Sigmoid colon (tissue), 7 donors: Measurements from ENCODE around the gene SCT. TPM values are rescaled to one million over a fixed set of nuclear protein-coding genes. Genes with fewer than 3 reads are reported as not detected.

Source experiments
- DNase-seq: peaks from one replicate; pipeline ENCODE4 v3.0.0-alpha.2; 2019
- H3K27ac ChIP-seq, 4 donors: fragments of 200-600 bp; sonication (generic); one replicate each; pipeline ENCODE4 v1.5.1; 2016 to 2019; ENCODE audit warnings: mild to moderate bottlenecking in 1 of 4
- H3K27me3 ChIP-seq, 3 donors: fragments of 200-600 bp; sonication (generic); one replicate each; pipeline ENCODE4 v1.5.1; 2019; ENCODE audit warnings: mild to moderate bottlenecking in 1 of 3
- H3K36me3 ChIP-seq, 4 donors: fragments of 200-600 bp; sonication (generic); one replicate each; pipeline ENCODE4 v1.5.1; 2016 to 2019
- H3K4me1 ChIP-seq, 4 donors: fragments of 200-600 bp; sonication (generic); one replicate each; pipeline ENCODE4 v1.5.1; 2017 to 2019
- H3K4me3 ChIP-seq, 4 donors: fragments of 200-600 bp; sonication (generic); one replicate each; pipeline ENCODE4 v1.5.1; 2017 to 2019; ENCODE audit warnings: mild to moderate bottlenecking in 2 of 4, moderate library complexity in 1 of 4
- H3K9me3 ChIP-seq, 4 donors: fragments of 200-600 bp in 3 of 4; sonication (generic) in 3 of 4; one replicate each; pipeline versions ENCODE4 v1.5.1 to v1.6.1; 2013 to 2019
- EP300 ChIP-seq, 4 donors: sonication (generic); formaldehyde crosslinking; IDR thresholded peaks; one replicate each; pipeline ENCODE4 v1.6.1; 2017; ENCODE audit warnings: antibody characterized with exemption in 4 of 4
- POLR2A ChIP-seq, 2 donors: fragments of 450-650 bp; IDR thresholded peaks; one replicate each; pipeline ENCODE4 v1.6.1; 2016; ENCODE audit warnings: antibody characterized with exemption in 2 of 2, mild to moderate bottlenecking in 2 of 2, moderate library complexity in 2 of 2
- POLR2AphosphoS5 ChIP-seq, 4 donors: sonication (generic); formaldehyde crosslinking; IDR thresholded peaks; one replicate each; pipeline ENCODE4 v1.6.1; 2017; ENCODE audit warnings: antibody characterized with exemption in 4 of 4
- WGBS, 2 donors: extraction: QIAGEN DNeasy Blood & Tissue Kit; methylation state at CpG; one replicate each; pipeline ENCODE4 v1.1.7; 2013; 5-methylcytosine and 5-hydroxymethylcytosine counted together
- intact Hi-C: fragments of 100-400 bp; cut with DNase I; formaldehyde crosslinking; loops from one replicate; pipeline ENCODE4 v1.15.1; 2023
- polyA plus RNA-seq, 3 donors: library from polyadenylated mRNA; stranded (reverse); fragments of 200-250 nt; gene quantifications; one replicate each; pipeline ENCODE4 v1.2.3, GENCODE V29; 2013
- total RNA-seq, 4 donors: library from RNA; depleted of rRNA; stranded (reverse); fragments of >200 nt; gene quantifications; one replicate each; pipeline ENCODE4 v1.1.0, GENCODE V29; 2016
- TF ChIP-seq, protein P1 (sequence below), 4 experiments: fragments of 450-650 bp in 3 of 4; fragments of 200-600 bp in 1 of 4; IDR thresholded peaks; one replicate each; pipeline ENCODE4 v1.5.1; 2016 to 2019; ENCODE audit warnings: antibody characterized with exemption in 4 of 4, mild to moderate bottlenecking in 3 of 4, moderate library complexity in 2 of 4
- donor health status: healthy with polysubstance abuse.
- donor health status: Bipolar disorder and iron deficiency.
- donor health status: healthy.

The SCT gene
- total and polyA plus RNA-seq, 7 donors, result 1.1 TPM; not detected in 6

DNA sequence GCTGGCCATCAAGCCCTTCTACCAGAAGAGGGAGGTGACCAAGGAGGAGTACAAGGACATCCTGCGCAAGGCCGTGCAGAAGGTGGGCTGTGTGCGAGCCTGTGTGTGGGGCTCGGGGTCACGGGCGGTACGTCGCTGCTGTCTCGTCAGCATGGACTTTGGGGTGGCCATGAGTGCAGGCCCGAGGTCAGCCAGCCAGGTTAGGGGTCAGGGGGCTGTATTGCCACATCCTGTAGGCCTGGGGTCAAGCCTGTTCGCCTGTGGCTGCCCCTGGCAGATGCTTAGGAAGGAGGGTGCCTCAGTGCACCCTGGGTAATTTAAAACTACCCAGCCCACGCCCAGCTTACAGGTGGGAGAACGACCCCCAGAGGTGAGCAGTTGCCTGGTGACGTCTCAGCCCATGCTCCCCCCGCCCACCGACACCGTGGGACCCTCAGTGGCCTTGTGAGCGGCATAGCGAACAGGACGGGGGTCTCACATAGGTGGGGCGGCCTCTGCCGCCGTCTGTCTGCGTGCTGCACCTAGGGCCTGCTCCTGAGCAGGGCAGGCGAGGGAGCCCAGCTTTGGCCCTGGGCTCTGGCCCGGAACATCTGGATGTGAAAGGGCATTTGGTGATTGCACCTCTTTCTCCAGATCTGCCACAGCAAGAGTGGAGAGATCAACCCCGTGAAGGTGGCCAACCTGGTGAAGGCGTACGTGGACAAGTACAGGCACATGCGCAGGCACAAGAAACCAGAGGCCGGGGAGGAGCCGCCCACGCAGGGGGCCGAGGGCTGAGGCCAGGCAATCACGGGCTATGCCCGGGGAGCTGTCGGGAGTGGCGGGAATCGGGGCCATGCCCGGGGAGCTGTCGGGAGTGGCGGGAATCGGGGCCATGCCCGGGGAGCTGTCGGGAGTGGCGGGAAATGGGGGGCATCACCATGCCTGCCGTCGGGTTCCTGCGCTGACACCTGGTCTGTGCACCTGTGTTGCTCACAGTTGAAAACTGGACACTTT is 15.7 kb downstream of the SCT start:
- H3K9me3 ChIP-seq, result no peaks in the 10 kb centered on the region
- peaks cover 0 to 29% (median 23%) of the 10 kb centered on the region in 4 donors for H3K4me1 ChIP-seq
- H3K4me3 ChIP-seq, result no peak overlapping the region
- no peaks in the 10 kb centered on the region for H3K27me3 ChIP-seq
- peaks cover 32 to 78% (median 64%) of the 10 kb centered on the region in 4 donors for H3K36me3 ChIP-seq
- TF ChIP-seq, protein P1, sequence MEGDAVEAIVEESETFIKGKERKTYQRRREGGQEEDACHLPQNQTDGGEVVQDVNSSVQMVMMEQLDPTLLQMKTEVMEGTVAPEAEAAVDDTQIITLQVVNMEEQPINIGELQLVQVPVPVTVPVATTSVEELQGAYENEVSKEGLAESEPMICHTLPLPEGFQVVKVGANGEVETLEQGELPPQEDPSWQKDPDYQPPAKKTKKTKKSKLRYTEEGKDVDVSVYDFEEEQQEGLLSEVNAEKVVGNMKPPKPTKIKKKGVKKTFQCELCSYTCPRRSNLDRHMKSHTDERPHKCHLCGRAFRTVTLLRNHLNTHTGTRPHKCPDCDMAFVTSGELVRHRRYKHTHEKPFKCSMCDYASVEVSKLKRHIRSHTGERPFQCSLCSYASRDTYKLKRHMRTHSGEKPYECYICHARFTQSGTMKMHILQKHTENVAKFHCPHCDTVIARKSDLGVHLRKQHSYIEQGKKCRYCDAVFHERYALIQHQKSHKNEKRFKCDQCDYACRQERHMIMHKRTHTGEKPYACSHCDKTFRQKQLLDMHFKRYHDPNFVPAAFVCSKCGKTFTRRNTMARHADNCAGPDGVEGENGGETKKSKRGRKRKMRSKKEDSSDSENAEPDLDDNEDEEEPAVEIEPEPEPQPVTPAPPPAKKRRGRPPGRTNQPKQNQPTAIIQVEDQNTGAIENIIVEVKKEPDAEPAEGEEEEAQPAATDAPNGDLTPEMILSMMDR (IDR thresholded peaks at IDR 0.05), result no peak
- TF ChIP-seq POLR2A (IDR thresholded peaks at IDR 0.05) (no peak), POLR2AphosphoS5 (IDR thresholded peaks at IDR 0.05) (no peak), EP300 (IDR thresholded peaks at IDR 0.05) (no peak)
- WGBS, 2 donors, result 74 to 84% methylated on average over 49 of the region's 49 CpGs
- intact Hi-C loops, result no loop called here
- DNase-seq, result no peak
- H3K27ac ChIP-seq, result no peak overlapping the region

DNA sequence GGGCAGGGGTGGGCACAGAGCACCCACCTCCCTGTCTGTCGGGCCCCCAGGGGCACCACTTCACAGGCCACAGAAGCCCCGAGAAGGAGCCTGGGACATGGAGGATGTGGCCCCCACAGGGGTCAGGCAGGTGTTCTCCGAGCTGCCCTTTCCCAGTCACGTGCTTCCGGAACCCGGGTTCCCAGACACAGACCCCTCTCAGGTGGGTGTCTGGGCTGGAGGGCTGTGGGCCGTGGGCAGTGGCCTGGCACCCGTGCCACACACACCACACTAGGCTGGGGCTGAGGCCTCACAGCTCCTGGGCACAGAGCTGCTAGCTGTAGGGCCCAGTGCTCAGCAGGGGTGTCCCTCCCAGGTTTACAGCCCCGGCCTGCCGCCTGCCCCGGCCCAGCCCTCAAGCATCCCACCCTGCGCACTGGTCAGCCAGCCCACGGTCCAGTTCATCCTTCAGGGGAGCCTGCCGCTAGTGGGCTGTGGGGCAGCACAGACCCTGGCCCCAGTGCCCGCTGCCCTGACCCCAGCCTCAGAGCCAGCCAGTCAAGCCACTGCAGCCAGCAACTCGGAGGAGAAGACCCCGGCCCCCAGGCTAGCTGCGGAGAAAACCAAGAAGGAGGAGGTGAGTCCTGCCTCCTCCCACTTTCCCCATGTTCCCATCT is 16.7 kb downstream of the SCT start:
- no peak overlapping the region for H3K4me3 ChIP-seq
- no peak for DNase-seq
- no peak overlapping the region for H3K27ac ChIP-seq
- no peaks in the 10 kb centered on the region for H3K9me3 ChIP-seq
- TF ChIP-seq, protein P1 (IDR thresholded peaks at IDR 0.05), result no peak
- no peak for TF ChIP-seq POLR2A (IDR thresholded peaks at IDR 0.05)
- no peak for TF ChIP-seq POLR2AphosphoS5 (IDR thresholded peaks at IDR 0.05)
- no peak for TF ChIP-seq EP300 (IDR thresholded peaks at IDR 0.05)
- H3K4me1 ChIP-seq, result peaks cover 0 to 31% (median 20%) of the 10 kb centered on the region in 4 donors
- intact Hi-C loops, result no loop called here
- 96% methylated on average over 18 of the region's 18 CpGs for WGBS, 2 donors
- no peaks in the 10 kb centered on the region for H3K27me3 ChIP-seq
- peaks cover 32 to 88% (median 75%) of the 10 kb centered on the region in 4 donors for H3K36me3 ChIP-seq

DNA sequence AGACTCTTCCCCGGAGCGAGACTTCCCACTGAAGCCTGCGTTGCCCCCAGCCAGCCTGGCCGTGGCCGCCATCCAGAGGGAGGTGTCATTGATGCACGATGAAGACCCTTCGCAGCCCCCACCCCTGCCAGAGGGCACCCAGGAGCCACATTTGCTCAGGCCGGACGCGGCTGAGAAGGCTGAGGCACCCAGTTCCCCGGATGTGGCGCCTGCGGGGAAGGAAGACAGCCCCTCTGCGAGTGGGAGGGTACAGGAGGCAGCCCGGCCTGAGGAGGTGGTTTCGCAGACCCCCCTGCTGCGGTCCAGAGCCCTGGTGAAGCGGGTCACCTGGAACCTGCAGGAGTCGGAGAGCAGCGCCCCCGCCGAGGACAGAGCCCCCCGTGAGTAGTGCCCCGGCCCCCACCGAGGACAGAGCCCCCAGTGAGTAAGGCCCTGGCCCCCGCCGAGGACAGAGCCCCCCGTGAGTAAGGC is 17.6 kb downstream of the SCT start:
- Histone ChIP-seq H3K4me1 (peaks cover 0 to 22% (median 12%) of the 10 kb centered on the region in 4 donors), H3K27me3 (no peaks in the 10 kb centered on the region), H3K27ac (no peak overlapping the region), H3K9me3 (no peaks in the 10 kb centered on the region), H3K4me3 (no peak overlapping the region), H3K36me3 (peaks cover 32 to 97% (median 83%) of the 10 kb centered on the region in 4 donors)
- TF ChIP-seq, protein P1 (IDR thresholded peaks at IDR 0.05), result no peak
- TF ChIP-seq POLR2A (IDR thresholded peaks at IDR 0.05) (no peak), EP300 (IDR thresholded peaks at IDR 0.05) (no peak), POLR2AphosphoS5 (IDR thresholded peaks at IDR 0.05) (no peak)
- intact Hi-C loops, result no loop called here
- WGBS, 2 donors, result 94% methylated on average over 28 of the region's 28 CpGs
- DNase-seq, result no peak

DNA sequence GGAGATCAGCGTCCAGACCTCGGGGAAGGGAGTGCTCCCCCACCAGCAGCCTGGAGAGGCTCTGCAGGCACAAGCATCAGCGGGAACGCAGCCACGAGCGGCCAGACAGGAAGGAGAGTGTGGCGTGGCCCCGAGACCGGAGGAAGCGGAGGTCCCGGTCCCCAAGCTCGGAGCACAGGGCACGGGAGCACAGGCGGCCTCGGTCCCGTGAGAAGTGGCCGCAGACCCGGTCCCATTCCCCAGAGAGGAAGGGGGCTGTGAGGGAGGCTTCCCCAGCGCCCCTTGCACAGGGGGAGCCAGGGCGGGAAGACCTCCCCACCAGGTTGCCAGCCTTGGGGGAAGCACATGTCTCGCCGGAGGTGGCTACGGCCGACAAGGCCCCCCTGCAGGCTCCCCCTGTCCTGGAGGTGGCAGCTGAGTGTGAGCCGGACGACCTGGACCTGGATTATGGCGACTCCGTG is 18.2 kb downstream of the SCT start:
- H3K9me3 ChIP-seq, result no peaks in the 10 kb centered on the region
- peaks cover 0 to 16% (median 6%) of the 10 kb centered on the region in 4 donors for H3K4me1 ChIP-seq
- no peak overlapping the region for H3K27ac ChIP-seq
- no peak for DNase-seq
- WGBS, 2 donors, result 89 to 93% methylated on average over 28 of the region's 28 CpGs
- TF ChIP-seq POLR2A (IDR thresholded peaks at IDR 0.05) (no peak), EP300 (IDR thresholded peaks at IDR 0.05) (no peak), POLR2AphosphoS5 (IDR thresholded peaks at IDR 0.05) (no peak)
- TF ChIP-seq, protein P1 (IDR thresholded peaks at IDR 0.05), result no peak
- H3K36me3 ChIP-seq, result peaks cover 32 to 98% (median 88%) of the 10 kb centered on the region in 4 donors
- no peaks in the 10 kb centered on the region for H3K27me3 ChIP-seq
- intact Hi-C loops, result no loop called here
- no peak overlapping the region for H3K4me3 ChIP-seq
